ENCODE data around the gene SCO2. TPM values are rescaled to one million over a fixed set of nuclear protein-coding genes. Genes with fewer than 3 reads are reported as not detected.

SCO2 gene
- total and polyA plus RNA-seq, 2 of the 13 experiments (the other 11 are each of a cell fraction or from before 2014, with no cell fraction given) = 0.32 to 3.7 TPM

DNA sequence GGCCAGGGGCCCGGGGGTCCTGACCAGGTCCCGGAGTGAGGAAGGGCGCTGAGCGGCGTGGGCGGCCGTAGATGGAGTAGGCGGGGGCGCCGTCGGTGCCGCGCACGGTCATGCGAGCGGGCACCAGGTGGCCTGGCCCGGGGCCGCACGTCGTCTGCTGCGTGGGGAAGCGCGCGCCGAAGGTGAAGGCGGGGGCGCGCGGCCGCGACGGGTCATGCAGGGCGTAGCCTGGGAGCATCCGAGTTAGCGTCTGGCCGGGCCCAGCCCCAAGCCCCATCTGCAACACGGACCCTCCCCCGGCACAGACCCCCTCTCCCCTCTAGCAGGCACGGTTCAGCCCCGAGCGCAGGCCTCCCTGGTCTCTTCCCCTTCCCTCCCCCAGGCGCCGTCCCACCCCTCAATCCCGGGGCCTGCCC lies 6.2 kb upstream of the SCO2 start (continued):
- TF ChIP-seq ZSCAN9 (CRISPR knock-in tag; IDR thresholded peaks at IDR 0.05; ENCODE audit: borderline replicate concordance) = no peak
- TF ChIP-seq, protein P1, sequence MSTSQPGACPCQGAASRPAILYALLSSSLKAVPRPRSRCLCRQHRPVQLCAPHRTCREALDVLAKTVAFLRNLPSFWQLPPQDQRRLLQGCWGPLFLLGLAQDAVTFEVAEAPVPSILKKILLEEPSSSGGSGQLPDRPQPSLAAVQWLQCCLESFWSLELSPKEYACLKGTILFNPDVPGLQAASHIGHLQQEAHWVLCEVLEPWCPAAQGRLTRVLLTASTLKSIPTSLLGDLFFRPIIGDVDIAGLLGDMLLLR (CRISPR knock-in tag; IDR thresholded peaks at IDR 0.05) = no peak
- TF ChIP-seq ZFP1 (CRISPR knock-in tag; IDR thresholded peaks at IDR 0.05) = no peak
- no peak for TF ChIP-seq LBX2 (CRISPR knock-in tag; IDR thresholded peaks at IDR 0.05; ENCODE audit: borderline replicate concordance)
- no peak for TF ChIP-seq BHLHE40 (IDR thresholded peaks at IDR 0.05; ENCODE audit: low read length)
- no peak for TF ChIP-seq PAWR (CRISPR knock-in tag; IDR thresholded peaks at IDR 0.05; ENCODE audit: borderline replicate concordance)
- no peak for TF ChIP-seq HBP1 (CRISPR knock-in tag; IDR thresholded peaks at IDR 0.05; ENCODE audit: low read depth)
- TF ChIP-seq SMAD1 (CRISPR knock-in tag; IDR thresholded peaks at IDR 0.05; ENCODE audit: borderline replicate concordance, low read depth) = no peak
- TF ChIP-seq, protein P2, sequence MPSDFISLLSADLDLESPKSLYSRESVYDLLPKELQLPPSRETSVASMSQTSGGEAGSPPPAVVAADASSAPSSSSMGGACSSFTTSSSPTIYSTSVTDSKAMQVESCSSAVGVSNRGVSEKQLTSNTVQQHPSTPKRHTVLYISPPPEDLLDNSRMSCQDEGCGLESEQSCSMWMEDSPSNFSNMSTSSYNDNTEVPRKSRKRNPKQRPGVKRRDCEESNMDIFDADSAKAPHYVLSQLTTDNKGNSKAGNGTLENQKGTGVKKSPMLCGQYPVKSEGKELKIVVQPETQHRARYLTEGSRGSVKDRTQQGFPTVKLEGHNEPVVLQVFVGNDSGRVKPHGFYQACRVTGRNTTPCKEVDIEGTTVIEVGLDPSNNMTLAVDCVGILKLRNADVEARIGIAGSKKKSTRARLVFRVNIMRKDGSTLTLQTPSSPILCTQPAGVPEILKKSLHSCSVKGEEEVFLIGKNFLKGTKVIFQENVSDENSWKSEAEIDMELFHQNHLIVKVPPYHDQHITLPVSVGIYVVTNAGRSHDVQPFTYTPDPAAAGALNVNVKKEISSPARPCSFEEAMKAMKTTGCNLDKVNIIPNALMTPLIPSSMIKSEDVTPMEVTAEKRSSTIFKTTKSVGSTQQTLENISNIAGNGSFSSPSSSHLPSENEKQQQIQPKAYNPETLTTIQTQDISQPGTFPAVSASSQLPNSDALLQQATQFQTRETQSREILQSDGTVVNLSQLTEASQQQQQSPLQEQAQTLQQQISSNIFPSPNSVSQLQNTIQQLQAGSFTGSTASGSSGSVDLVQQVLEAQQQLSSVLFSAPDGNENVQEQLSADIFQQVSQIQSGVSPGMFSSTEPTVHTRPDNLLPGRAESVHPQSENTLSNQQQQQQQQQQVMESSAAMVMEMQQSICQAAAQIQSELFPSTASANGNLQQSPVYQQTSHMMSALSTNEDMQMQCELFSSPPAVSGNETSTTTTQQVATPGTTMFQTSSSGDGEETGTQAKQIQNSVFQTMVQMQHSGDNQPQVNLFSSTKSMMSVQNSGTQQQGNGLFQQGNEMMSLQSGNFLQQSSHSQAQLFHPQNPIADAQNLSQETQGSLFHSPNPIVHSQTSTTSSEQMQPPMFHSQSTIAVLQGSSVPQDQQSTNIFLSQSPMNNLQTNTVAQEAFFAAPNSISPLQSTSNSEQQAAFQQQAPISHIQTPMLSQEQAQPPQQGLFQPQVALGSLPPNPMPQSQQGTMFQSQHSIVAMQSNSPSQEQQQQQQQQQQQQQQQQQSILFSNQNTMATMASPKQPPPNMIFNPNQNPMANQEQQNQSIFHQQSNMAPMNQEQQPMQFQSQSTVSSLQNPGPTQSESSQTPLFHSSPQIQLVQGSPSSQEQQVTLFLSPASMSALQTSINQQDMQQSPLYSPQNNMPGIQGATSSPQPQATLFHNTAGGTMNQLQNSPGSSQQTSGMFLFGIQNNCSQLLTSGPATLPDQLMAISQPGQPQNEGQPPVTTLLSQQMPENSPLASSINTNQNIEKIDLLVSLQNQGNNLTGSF (CRISPR knock-in tag; IDR thresholded peaks at IDR 0.05) = no peak
- TF ChIP-seq PRDM10 (CRISPR knock-in tag; IDR thresholded peaks at IDR 0.05; ENCODE audit: low read depth) = no peak
- TF ChIP-seq SRSF1 (optimal IDR thresholded peaks at IDR 0.05; ENCODE audit: low read depth, low read length) = no peak
- no peak for TF ChIP-seq CBX1 (IDR thresholded peaks at IDR 0.05; ENCODE audit: low read depth)
- TF ChIP-seq ZBTB34 (CRISPR knock-in tag; IDR thresholded peaks at IDR 0.05) = no peak
- TF ChIP-seq ZNF605 (CRISPR knock-in tag; IDR thresholded peaks at IDR 0.05) = no peak
- TF ChIP-seq THAP7 (CRISPR knock-in tag; IDR thresholded peaks at IDR 0.05) = no peak

All from HepG2 (cell line).